Measurements from ENCODE around the gene RUVBL1. TPM values are rescaled to one million over a fixed set of nuclear protein-coding genes. Genes with fewer than 3 reads are reported as not detected.

Gene RUVBL1
- total RNA-seq (2021; fragmentation: NEBNext Ultra II Directional; extraction: Animal tissue kit (Norgen Biotek cat#: 25700)), result 10 to 100 TPM; 61.2 to 75.4 (median 69.2) TPM
- long read RNA-seq, transcript RUVBL1-201 (11 exons, 1,761 nt), result major isoform, 80 of 115 reads
- long read RNA-seq, partial matches to known transcripts, result 21 of 115 reads
- long read RNA-seq, other reads (novel, unspliced or antisense), result 14 of 115 reads

GRCh38 chr3:128123538-128124368 lies at the start of gene RUVBL1:
Gene RUVBL1 (minus strand): TSS chr3:128123812. CDS start chr3:128123724, 88 bp downstream.
- no peaks in the 10 kb centered on the region for H3K9me3 Mint-ChIP-seq
- DNase-seq, result peak; percentile 98
- no peaks in the 10 kb centered on the region for H3K27me3 Mint-ChIP-seq (ENCODE audit: insufficient read depth)
- peak within 1 kb of the TSS; percentile 98 for H3K27ac Mint-ChIP-seq
- peaks cover 14% of the 10 kb centered on the region for H3K36me3 Mint-ChIP-seq (ENCODE audit: low read depth)
- H3K4me3 Mint-ChIP-seq, result peak within 1 kb of the TSS; percentile 99
- no peak for TF ChIP-seq CTCF (IDR thresholded peaks at IDR 0.05)
- peaks cover 45% of the 10 kb centered on the region for H3K4me1 Mint-ChIP-seq (ENCODE audit: low read depth)

- no peak for TF ChIP-seq CTCF (IDR thresholded peaks at IDR 0.05)
- no peak overlapping the region for H3K27ac Mint-ChIP-seq
- H3K9me3 Mint-ChIP-seq, result no peaks in the 10 kb centered on the region
- DNase-seq, result no peak
- no peaks in the 10 kb centered on the region for H3K27me3 Mint-ChIP-seq (ENCODE audit: insufficient read depth)
- peaks cover 13% of the 10 kb centered on the region for H3K4me1 Mint-ChIP-seq (ENCODE audit: low read depth)
- H3K4me3 Mint-ChIP-seq, result no peak overlapping the region
- no peaks in the 10 kb centered on the region for H3K36me3 Mint-ChIP-seq (ENCODE audit: low read depth)
Measured at GRCh38 chr3:128173200-128173599, 49.6 kb upstream of the RUVBL1 start.

- H3K9me3 Mint-ChIP-seq, result no peaks in the 10 kb centered on the region
- H3K4me3 Mint-ChIP-seq, result no peak overlapping the region
- H3K36me3 Mint-ChIP-seq (ENCODE audit: low read depth), result no peaks in the 10 kb centered on the region
- peak; percentile 79 for DNase-seq
- peak overlapping the region; percentile 5; the same call in 1 of the 2 replicates for H3K27ac Mint-ChIP-seq
- TF ChIP-seq CTCF (IDR thresholded peaks at IDR 0.05), result peak; percentile 90
- no peaks in the 10 kb centered on the region for H3K27me3 Mint-ChIP-seq (ENCODE audit: insufficient read depth)
- peaks cover 21% of the 10 kb centered on the region for H3K4me1 Mint-ChIP-seq (ENCODE audit: low read depth)
Measured at GRCh38 chr3:128170866-128171516, 47.4 kb upstream of the RUVBL1 start.

GRCh38 chr3:128168836-128169235 lies 45.2 kb upstream of the RUVBL1 start:
- DNase-seq, result no peak
- Mint-ChIP-seq H3K4me1 (ENCODE audit: low read depth) (peaks cover 21% of the 10 kb centered on the region), H3K27me3 (ENCODE audit: insufficient read depth) (no peaks in the 10 kb centered on the region), H3K4me3 (no peak overlapping the region), H3K36me3 (ENCODE audit: low read depth) (no peaks in the 10 kb centered on the region), H3K9me3 (no peaks in the 10 kb centered on the region), H3K27ac (no peak overlapping the region)
- no peak for TF ChIP-seq CTCF (IDR thresholded peaks at IDR 0.05)

- TF ChIP-seq CTCF (IDR thresholded peaks at IDR 0.05), result no peak
- Mint-ChIP-seq H3K9me3 (no peaks in the 10 kb centered on the region), H3K4me1 (ENCODE audit: low read depth) (peaks cover 21% of the 10 kb centered on the region), H3K4me3 (no peak overlapping the region), H3K27ac (no peak overlapping the region), H3K36me3 (ENCODE audit: low read depth) (no peaks in the 10 kb centered on the region), H3K27me3 (ENCODE audit: insufficient read depth) (no peaks in the 10 kb centered on the region)
- peak; percentile 8 for DNase-seq
Measured at GRCh38 chr3:128167973-128168674, 44.5 kb upstream of the RUVBL1 start.
